Brain microvascular endothelial cell (primary cell): Measurements from ENCODE around the gene IGFLR1.
A peak's percentile ranks its signal among the peaks of the same experiment; 100 is the strongest.

Experiments used
- DNase-seq: peaks from one replicate; pipeline ENCODE4 v3.0.0-alpha.2; 2020
- H3K27ac ChIP-seq: fragments of 250-450 bp; sonication (Bioruptor Pico); 2 replicates; pipeline ENCODE4 v1.5.1; 2020; ENCODE audit warnings: mild to moderate bottlenecking, moderate library complexity
- H3K27me3 ChIP-seq: fragments of 250-450 bp; sonication (Bioruptor Pico); replicated peaks from 2 replicates; pipeline ENCODE4 v1.5.1; 2020; ENCODE audit warnings: mild to moderate bottlenecking
- H3K36me3 ChIP-seq: fragments of 250-450 bp; sonication (Bioruptor Pico); replicated peaks from 2 replicates; pipeline ENCODE4 v1.5.1; 2020; ENCODE audit warnings: mild to moderate bottlenecking
- H3K4me3 ChIP-seq: 2 replicates; pipeline ENCODE4 v1.5.1; 2011; ENCODE audit warnings: low read depth, mild to moderate bottlenecking, control low read depth, low read length, moderate library complexity
- CTCF ChIP-seq: IDR thresholded peaks from 2 replicates; pipeline ENCODE4 v1.5.1; 2011; ENCODE audit warnings: low read depth, mild to moderate bottlenecking, moderate library complexity, low read length, control low read depth, inconsistent platforms; ENCODE audit errors: missing control alignments
- in situ Hi-C: cut with HindIII; loops from 2 replicates; pipeline ENCODE4 v1.10.0; 2017; ENCODE audit warnings: low sequenced_read_pairs, low pct_ligation_motif_present

The IGFLR1 gene

DNA sequence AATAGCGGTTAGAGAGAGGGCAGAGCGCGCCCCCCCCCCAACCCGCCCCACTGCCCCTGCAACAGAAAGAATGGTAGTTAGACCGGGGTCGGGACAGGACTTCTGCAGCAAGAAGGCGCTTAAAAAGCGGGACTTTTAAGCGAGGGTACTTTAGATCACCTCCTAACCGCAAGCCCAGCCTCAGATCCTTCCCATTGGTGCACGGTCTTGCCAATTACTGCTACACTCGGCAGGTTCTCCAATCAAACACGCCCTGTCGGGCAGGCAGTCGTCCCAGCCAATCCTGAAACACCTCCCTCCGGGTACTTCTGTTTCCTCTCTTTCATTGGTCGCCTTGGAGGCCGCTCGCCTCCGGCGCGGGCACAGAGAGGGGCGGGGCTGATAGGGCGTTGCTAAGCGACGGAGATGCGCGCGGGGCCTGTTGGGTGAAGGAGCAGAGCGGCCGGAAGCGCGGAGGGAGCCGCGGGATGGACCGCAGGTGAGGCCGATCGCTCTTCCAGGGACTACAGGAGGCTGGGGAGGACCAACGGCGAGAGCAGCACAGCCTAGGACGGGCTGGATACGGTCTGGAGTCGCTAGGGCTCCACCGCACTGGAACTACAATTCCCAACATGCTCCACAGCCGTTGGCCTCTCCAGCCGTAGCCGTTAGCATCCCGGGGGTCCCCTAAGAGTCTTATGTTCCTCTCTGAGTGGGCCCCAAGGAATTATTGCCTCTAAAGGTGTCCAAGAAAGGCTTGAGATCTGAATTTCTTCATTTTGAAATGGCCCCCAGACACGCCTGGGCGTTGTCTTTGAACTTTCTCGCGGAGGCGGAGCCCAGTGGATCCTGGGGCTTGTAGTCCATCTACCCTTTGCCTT is 15.7 kb upstream of the IGFLR1 start, which contains the start of gene PROSER3:
TSS of gene PROSER3 (plus strand) at position 428 of the 860 bp plus-strand sequence. CDS start at position 468, 40 bp downstream.
- H3K36me3 ChIP-seq = peaks cover 21% of the 10 kb centered on the region
- peak within 1 kb of the TSS; percentile 98 for H3K4me3 ChIP-seq
- DNase-seq = peak; percentile 100
- TF ChIP-seq CTCF = no peak
- H3K27me3 ChIP-seq = no peaks in the 10 kb centered on the region
- in situ Hi-C loops = no loop called here
- peak within 1 kb of the TSS; percentile 88 for H3K27ac ChIP-seq

GRCh38 chr19:35757231-35757748 is 15.0 kb upstream of the IGFLR1 start:
- peak overlapping the region; percentile 88 for H3K27ac ChIP-seq
- peak overlapping the region; percentile 98 for H3K4me3 ChIP-seq
- DNase-seq = peak; percentile 93
- TF ChIP-seq CTCF = no peak
- in situ Hi-C loops = no loop called here
- H3K36me3 ChIP-seq = peaks cover 27% of the 10 kb centered on the region
- no peaks in the 10 kb centered on the region for H3K27me3 ChIP-seq

DNA sequence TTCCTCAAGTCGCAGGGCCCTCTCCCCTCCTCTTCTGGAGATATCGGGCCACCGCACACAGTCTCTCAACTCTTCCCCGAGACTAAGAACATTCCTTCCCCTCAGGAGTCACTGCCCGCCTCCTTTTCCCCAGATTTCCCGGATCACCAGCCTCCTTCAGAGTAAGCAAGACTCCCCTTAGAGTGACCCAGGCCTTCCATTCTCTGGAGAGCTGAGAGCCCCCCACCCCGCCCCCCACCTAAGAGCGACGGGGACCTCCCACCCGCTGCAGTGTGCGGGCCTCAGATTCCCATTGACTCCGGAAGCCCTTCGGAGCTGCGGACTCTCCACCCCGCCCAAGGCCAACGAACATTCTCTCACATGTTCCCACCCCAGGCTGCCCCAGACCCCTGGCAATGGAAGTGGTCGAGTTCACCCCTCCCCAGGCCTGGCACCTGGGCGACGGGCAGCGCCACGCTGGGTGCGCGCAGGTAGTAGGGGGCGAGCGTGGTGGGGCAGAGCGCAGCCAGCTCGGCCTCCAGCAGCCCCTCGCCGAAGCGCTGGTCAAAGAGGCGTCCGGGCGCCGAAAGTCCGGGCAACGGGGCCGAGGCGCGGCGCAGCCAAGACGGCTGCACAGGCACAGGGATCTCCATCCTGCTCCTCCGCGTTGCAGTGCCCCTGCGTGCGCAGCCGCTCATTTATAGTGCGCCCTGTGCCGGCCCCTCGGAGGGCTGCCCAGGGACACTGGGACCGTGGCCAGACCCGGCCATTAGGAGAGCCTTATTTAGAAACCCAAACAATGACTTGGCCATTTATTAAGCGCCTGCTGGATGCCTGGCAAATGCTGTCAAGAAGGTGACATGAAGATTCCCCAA is 14.4 kb upstream of the IGFLR1 start, which contains the start of gene HSPB6:
TSS of gene HSPB6 (minus strand) at position 653 of the 854 bp plus-strand sequence. CDS start at position 632, 21 bp downstream.
- H3K27ac ChIP-seq = peak within 1 kb of the TSS; percentile 88
- H3K4me3 ChIP-seq = peak within 1 kb of the TSS; percentile 98
- H3K27me3 ChIP-seq = no peaks in the 10 kb centered on the region
- in situ Hi-C loops = no loop called here
- no peak for TF ChIP-seq CTCF
- peak; percentile 29 for DNase-seq
- peaks cover 26% of the 10 kb centered on the region for H3K36me3 ChIP-seq

GRCh38 chr19:35755550-35756376 is 13.5 kb upstream of the IGFLR1 start:
- peak overlapping the region; percentile 88 for H3K27ac ChIP-seq
- peaks cover 24% of the 10 kb centered on the region for H3K36me3 ChIP-seq
- no peak for TF ChIP-seq CTCF
- no peaks in the 10 kb centered on the region for H3K27me3 ChIP-seq
- peak overlapping the region; percentile 98 for H3K4me3 ChIP-seq
- in situ Hi-C loops = no loop called here
- DNase-seq = peak; percentile 26

- Histone ChIP-seq H3K4me3 (peak overlapping the region; percentile 98), H3K27ac (peak overlapping the region; percentile 88), H3K27me3 (no peaks in the 10 kb centered on the region), H3K36me3 (peaks cover 21% of the 10 kb centered on the region)
- in situ Hi-C loops = no loop called here
- no peak for DNase-seq
- no peak for TF ChIP-seq CTCF
Observed at GRCh38 chr19:35755131-35755549, 12.9 kb upstream of the IGFLR1 start.
